HCT116 (cell line): ENCODE measurements around the gene NLGN2. TPM values are rescaled to one million over a fixed set of nuclear protein-coding genes. Genes with fewer than 3 reads are reported as not detected.

ENCODE experiments used
- ATAC-seq: fragments of 200-7000 bp; cut with Tn5 transposase; 2 replicates; pipeline ENCODE4 v1.9.1; 2020; ENCODE audit warnings: mild to moderate bottlenecking, moderate library complexity
- BruUV-seq: library from RNA; stranded (reverse); fragments of 400-500 nt; replicated peaks from 2 replicates; lab custom pipeline; 2021; lab: Mats Ljungman, UMichigan
- CTCF ChIA-PET: fragments of 300-600 bp; sonication (Branson Sonifier 250); formaldehyde crosslinking; loops from one replicate; lab custom pipeline; 2021; ENCODE audit warnings: antibody characterized with exemption; lab: Charles Lee
- POLR2A ChIA-PET: fragments of 300-600, 350-600 bp; sonication (Branson Sonifier 250); formaldehyde crosslinking; loops from one replicate; lab custom pipeline; 2021; ENCODE audit warnings: antibody characterized with exemption; lab: Charles Lee
- RAD21 ChIA-PET, 2 experiments: fragments of 300-600 bp; sonication (Branson Sonifier 250); formaldehyde crosslinking; loops; one replicate each; lab custom pipeline; 2023; ENCODE audit warnings: low total read pairs in 2 of 2; ENCODE audit not compliant: uncharacterized antibody in 2 of 2, unreplicated experiment in 2 of 2, low non-redundant PET in 1 of 2; lab: Charles Lee
- DNase-seq: peaks from one replicate; pipeline ENCODE4 v3.0.0-alpha.2; 2010; ENCODE audit warnings: low read depth, low spot score
- H2AFZ ChIP-seq: fragments of 200-600 bp; shearing (Covaris generic), sonication (generic); 2 replicates; pipeline ENCODE4 v1.6.1; 2017; ENCODE audit warnings: low read depth, mixed run types, mixed read lengths, antibody characterized with exemption, low read length; ENCODE audit not compliant: poor library complexity, severe bottlenecking
- H3K27ac ChIP-seq: 2 replicates; pipeline ENCODE4 v1.5.1; 2012; ENCODE audit warnings: low read depth, low read length
- H3K27me3 ChIP-seq: fragments of 200-600 bp; sonication (generic); 2 replicates; pipeline ENCODE4 v1.6.1; 2016; ENCODE audit warnings: mixed run types, low read length, mixed read lengths; ENCODE audit not compliant: insufficient read depth
- H3K36me3 ChIP-seq, 2 experiments: fragments of 200-500 bp in 1 of 2; fragments of 200-600 bp in 1 of 2; sonication (Bioruptor generic) in 1 of 2; sonication (generic) in 1 of 2; 2 replicates each; pipeline versions ENCODE4 v1.5.1 to v1.6.1; 2014 to 2016; ENCODE audit warnings: low read length in 2 of 2, inconsistent platforms in 1 of 2, mixed read lengths in 1 of 2, mixed run types in 1 of 2; ENCODE audit not compliant: insufficient read depth in 2 of 2, control insufficient read depth in 1 of 2
- H3K4me1 ChIP-seq, 2 experiments: fragments of 200-600 bp in 1 of 2; sonication (generic) in 1 of 2; 2 replicates each; pipeline versions ENCODE4 v1.5.1 to v1.6.1; 2012 to 2017; ENCODE audit warnings: low read length in 2 of 2, inconsistent platforms in 1 of 2, mild to moderate bottlenecking in 1 of 2, mixed read lengths in 1 of 2, mixed run types in 1 of 2, moderate library complexity in 1 of 2; ENCODE audit not compliant: insufficient read depth in 2 of 2, control insufficient read depth in 1 of 2
- H3K4me2 ChIP-seq: fragments of 200-600 bp; sonication (generic); 2 replicates; pipeline ENCODE4 v1.6.1; 2017; ENCODE audit warnings: mixed run types, low read length, mixed read lengths
- H3K4me3 ChIP-seq, 2 experiments: fragments of 200-600 bp in 1 of 2; sonication (generic) in 1 of 2; replicated peaks in 1 of 2; 2 replicates each; pipeline ENCODE4 v1.5.1; 2011 to 2016; ENCODE audit warnings: low read length in 2 of 2, control low read depth in 1 of 2, low read depth in 1 of 2, mild to moderate bottlenecking in 1 of 2, mixed read lengths in 1 of 2, mixed run types in 1 of 2
- H3K79me2 ChIP-seq: fragments of 200-600 bp; sonication (generic); 2 replicates; pipeline ENCODE4 v1.6.1; 2017; ENCODE audit warnings: mild to moderate bottlenecking, mixed run types, low read length, moderate library complexity, mixed read lengths; ENCODE audit not compliant: insufficient read depth
- H3K9ac ChIP-seq: fragments of 200-600 bp; sonication (generic); 2 replicates; pipeline ENCODE4 v1.6.1; 2016; ENCODE audit warnings: low read length, mixed read lengths
- H3K9me2 ChIP-seq: fragments of 200-600 bp; sonication (generic), shearing (Covaris generic); 2 replicates; pipeline ENCODE4 v1.6.1; 2017; ENCODE audit warnings: mixed run types, mild to moderate bottlenecking, moderate library complexity; ENCODE audit not compliant: insufficient read depth
- H3K9me3 ChIP-seq, 2 experiments: fragments of 200-500 bp in 1 of 2; fragments of 200-600 bp in 1 of 2; sonication (Bioruptor generic) in 1 of 2; sonication (generic) in 1 of 2; 2 replicates each; pipeline ENCODE4 v1.6.1; 2014 to 2017; ENCODE audit warnings: low read length in 2 of 2, mixed read lengths in 2 of 2, inconsistent platforms in 1 of 2, low read depth in 1 of 2, mild to moderate bottlenecking in 1 of 2, mixed run types in 1 of 2, moderate library complexity in 1 of 2; ENCODE audit not compliant: control insufficient read depth in 1 of 2, insufficient read depth in 1 of 2
- H4K20me1 ChIP-seq: fragments of 200-600 bp; sonication (generic), shearing (Covaris generic); 2 replicates; pipeline ENCODE4 v1.6.1; 2017; ENCODE audit warnings: mixed run types, mild to moderate bottlenecking, moderate library complexity; ENCODE audit not compliant: insufficient read depth
- CEBPB ChIP-seq: IDR thresholded peaks from 2 replicates; pipeline ENCODE4 v1.6.1; 2012; ENCODE audit warnings: low read depth
- CTCF ChIP-seq, 3 experiments: fragments of 200-600 bp in 1 of 3; sonication (generic) in 1 of 3; IDR thresholded peaks in 2 of 3; conservative IDR thresholded peaks in 1 of 3; 2 replicates each; pipeline ENCODE4 v1.5.1; 2012 to 2017; ENCODE audit warnings: low read depth in 2 of 3, low read length in 2 of 3, antibody characterized with exemption in 1 of 3, borderline replicate concordance in 1 of 3, control low read depth in 1 of 3, mild to moderate bottlenecking in 1 of 3, mixed read lengths in 1 of 3, mixed run types in 1 of 3, moderate library complexity in 1 of 3; ENCODE audit not compliant: insufficient read depth in 1 of 3
- EGR1 ChIP-seq: IDR thresholded peaks from 2 replicates; pipeline ENCODE4 v1.6.1; 2012; ENCODE audit warnings: low read depth
- ELF1 ChIP-seq: IDR thresholded peaks from 2 replicates; pipeline ENCODE4 v1.6.1; 2012; ENCODE audit warnings: low read depth, borderline replicate concordance
- REST ChIP-seq: IDR thresholded peaks from 2 replicates; pipeline ENCODE4 v1.6.1; 2012; ENCODE audit warnings: low read depth
- SIN3A ChIP-seq: IDR thresholded peaks from 2 replicates; pipeline ENCODE4 v1.6.1; 2012; ENCODE audit warnings: low read depth
- SRF ChIP-seq: IDR thresholded peaks from 2 replicates; pipeline ENCODE4 v1.6.1; 2012; ENCODE audit warnings: low read depth
- YY1 ChIP-seq: IDR thresholded peaks from 2 replicates; pipeline ENCODE4 v1.6.1; 2011; ENCODE audit warnings: low read length, low read depth, moderate library complexity, mild to moderate bottlenecking; ENCODE audit not compliant: insufficient replicate concordance; ENCODE audit errors: extremely low read depth
- ZNF274 ChIP-seq: fragments of 200-500 bp; sonication (Bioruptor generic); IDR thresholded peaks from 2 replicates; pipeline ENCODE4 v1.6.1; 2014; ENCODE audit warnings: mild to moderate bottlenecking, low read depth, low read length, inconsistent platforms
- intact Hi-C: fragments of 100-400 bp; cut with micrococcal nuclease; formaldehyde crosslinking; loops from 2 replicates; pipeline ENCODE4 v1.10.0; 2022
- total RNA-seq: library from RNA; stranded (reverse); gene quantifications from one replicate; pipeline ENCODE4 v1.2.1, GENCODE V29; 2021; ENCODE audit not compliant: unreplicated experiment
- TF ChIP-seq, protein P1 (sequence below): IDR thresholded peaks from 2 replicates; pipeline ENCODE4 v1.6.1; 2012
- TF ChIP-seq, protein P2 (sequence below): IDR thresholded peaks from 2 replicates; pipeline ENCODE4 v1.6.1; 2011; ENCODE audit warnings: mild to moderate bottlenecking, low read length, moderate library complexity; ENCODE audit not compliant: insufficient replicate concordance; ENCODE audit errors: extremely low read depth

Gene NLGN2
- total RNA-seq, 1 experiment from 2014 or later = 60.5 TPM

DNA sequence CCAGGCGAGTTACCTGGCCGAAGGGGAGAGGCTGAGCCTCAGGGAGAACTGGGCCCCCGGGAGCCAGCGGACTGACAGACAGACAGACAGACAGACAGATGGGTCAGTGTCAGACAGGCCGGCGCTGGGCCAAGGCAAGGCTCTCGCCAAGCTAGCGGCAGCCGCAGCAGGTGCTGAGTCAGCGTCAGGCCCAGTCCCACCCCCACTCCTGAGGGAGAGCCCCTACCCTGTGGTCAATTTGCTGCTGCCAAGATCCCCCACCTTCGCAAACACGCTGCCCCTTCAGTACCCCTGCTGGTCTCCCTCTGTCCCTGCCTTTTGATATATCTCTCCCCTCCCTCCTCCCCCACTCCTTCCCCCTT, 33.2 kb downstream of the NLGN2 start:
- DNase-seq (no peak), ATAC-seq (no peak)
- H2AFZ ChIP-seq = no peak overlapping the region
- BruUV-seq = no TSS peak
- TF ChIP-seq, protein P1, sequence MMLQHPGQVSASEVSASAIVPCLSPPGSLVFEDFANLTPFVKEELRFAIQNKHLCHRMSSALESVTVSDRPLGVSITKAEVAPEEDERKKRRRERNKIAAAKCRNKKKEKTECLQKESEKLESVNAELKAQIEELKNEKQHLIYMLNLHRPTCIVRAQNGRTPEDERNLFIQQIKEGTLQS = no peak
- TF ChIP-seq ZNF274 (no peak), ELF1 (no peak), SIN3A (no peak), YY1 (no peak), EGR1 (no peak), CEBPB (no peak), REST (no peak), CTCF (IDR thresholded peaks at IDR 0.05 in 2 of 3, conservative IDR thresholded peaks at IDR 0.05 in 1 of 3; ENCODE audit: borderline replicate concordance in 1 of 3, insufficient read depth in 1 of 3, low read depth in 2 of 3, low read length in 2 of 3) (no peak), SRF (no peak)
- TF ChIP-seq, protein P2, sequence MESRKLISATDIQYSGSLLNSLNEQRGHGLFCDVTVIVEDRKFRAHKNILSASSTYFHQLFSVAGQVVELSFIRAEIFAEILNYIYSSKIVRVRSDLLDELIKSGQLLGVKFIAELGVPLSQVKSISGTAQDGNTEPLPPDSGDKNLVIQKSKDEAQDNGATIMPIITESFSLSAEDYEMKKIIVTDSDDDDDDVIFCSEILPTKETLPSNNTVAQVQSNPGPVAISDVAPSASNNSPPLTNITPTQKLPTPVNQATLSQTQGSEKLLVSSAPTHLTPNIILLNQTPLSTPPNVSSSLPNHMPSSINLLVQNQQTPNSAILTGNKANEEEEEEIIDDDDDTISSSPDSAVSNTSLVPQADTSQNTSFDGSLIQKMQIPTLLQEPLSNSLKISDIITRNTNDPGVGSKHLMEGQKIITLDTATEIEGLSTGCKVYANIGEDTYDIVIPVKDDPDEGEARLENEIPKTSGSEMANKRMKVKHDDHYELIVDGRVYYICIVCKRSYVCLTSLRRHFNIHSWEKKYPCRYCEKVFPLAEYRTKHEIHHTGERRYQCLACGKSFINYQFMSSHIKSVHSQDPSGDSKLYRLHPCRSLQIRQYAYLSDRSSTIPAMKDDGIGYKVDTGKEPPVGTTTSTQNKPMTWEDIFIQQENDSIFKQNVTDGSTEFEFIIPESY = no peak
- H3K27ac ChIP-seq = no peak overlapping the region
- no peak overlapping the region for H3K4me2 ChIP-seq
- peaks cover 27 to 43% of the 10 kb centered on the region in 2 experiments for H3K4me1 ChIP-seq
- ChIA-PET CTCF (no interaction called here), POLR2A (interaction anchor here (0.6 kb wide), 1 partner anchor 286 kb away, joined by 3 read pairs; no protein-coding TSS in a partner anchor), RAD21 (no interaction called here)
- no peaks in the 10 kb centered on the region for H3K79me2 ChIP-seq
- no peak overlapping the region for H3K9ac ChIP-seq
- H3K36me3 ChIP-seq = no peaks in the 10 kb centered on the region
- H3K9me2 ChIP-seq = no peaks in the 10 kb centered on the region
- no peaks in the 10 kb centered on the region for H3K27me3 ChIP-seq
- no peaks in the 10 kb centered on the region for H4K20me1 ChIP-seq
- no peak overlapping the region for H3K4me3 ChIP-seq
- H3K9me3 ChIP-seq = no peaks in the 10 kb centered on the region
- intact Hi-C loops = no loop called here
